OCI-LY3 (cell line): ENCODE measurements around the gene DDX42.

ENCODE experiments used
- H2AFZ ChIP-seq: fragments of 200-600, 300-600 bp; shearing (Covaris generic); 2 replicates; pipeline ENCODE4 v1.6.0; 2014; ENCODE audit warnings: antibody characterized with exemption, low read depth, low read length
- H3K27ac ChIP-seq: fragments of 200-600, 300-600 bp; sonication (generic); 2 replicates; pipeline ENCODE4 v1.5.1; 2014; ENCODE audit warnings: mild to moderate bottlenecking, low read length, moderate library complexity, mixed read lengths
- H3K27me3 ChIP-seq: fragments of 200-600, 300-600 bp; sonication (generic); 2 replicates; pipeline ENCODE4 v1.6.1; 2014; ENCODE audit warnings: low read depth, low read length, mixed read lengths
- H3K36me3 ChIP-seq: fragments of 200-600, 300-600 bp; sonication (generic); replicated peaks from 2 replicates; pipeline ENCODE3; 2014; ENCODE audit warnings: low read depth, low read length, mixed read lengths
- H3K4me1 ChIP-seq: fragments of 300-600, 200-600 bp; sonication (generic); 2 replicates; pipeline ENCODE4 v1.6.1; 2014; ENCODE audit warnings: low read length, mixed read lengths
- H3K4me2 ChIP-seq: fragments of 200-600, 300-600 bp; sonication (generic); 2 replicates; pipeline ENCODE4 v1.6.1; 2014; ENCODE audit warnings: low read length, mixed read lengths
- H3K4me3 ChIP-seq: fragments of 300-600, 200-600 bp; sonication (generic); 2 replicates; pipeline ENCODE4 v1.5.1; 2014; ENCODE audit warnings: antibody characterized with exemption, mild to moderate bottlenecking, low read length, moderate library complexity
- H3K79me2 ChIP-seq: fragments of 300-600, 200-600 bp; shearing (Covaris generic); 2 replicates; pipeline ENCODE4 v1.6.1; 2014; ENCODE audit warnings: mild to moderate bottlenecking, low read length, mixed read lengths
- H3K9ac ChIP-seq: fragments of 300-600, 200-600 bp; shearing (Covaris generic); 2 replicates; pipeline ENCODE4 v1.6.0; 2014; ENCODE audit warnings: mild to moderate bottlenecking, low read length, moderate library complexity
- H3K9me3 ChIP-seq: fragments of 200-600, 300-600 bp; shearing (Covaris generic); 2 replicates; pipeline ENCODE4 v1.6.1; 2014; ENCODE audit warnings: low read length, mixed read lengths; ENCODE audit not compliant: insufficient read depth
- H4K20me1 ChIP-seq: fragments of 200-600, 300-600 bp; sonication (generic); 2 replicates; pipeline ENCODE4 v1.6.1; 2016; ENCODE audit warnings: low read length, mixed read lengths; ENCODE audit not compliant: insufficient read depth
- EZH2phosphoT487 ChIP-seq: fragments of 200-600 bp; shearing (Covaris generic); IDR thresholded peaks from 2 replicates; pipeline ENCODE4 v1.6.1; 2018; ENCODE audit warnings: antibody characterized with exemption, mixed run types, low read depth
- TF ChIP-seq, protein P1 (sequence below): fragments of 200-600, 300-600 bp; sonication (generic); IDR thresholded peaks from 2 replicates; pipeline ENCODE4 v1.5.1; 2014; ENCODE audit warnings: antibody characterized with exemption, low read length, low read depth

The DDX42 gene

DNA sequence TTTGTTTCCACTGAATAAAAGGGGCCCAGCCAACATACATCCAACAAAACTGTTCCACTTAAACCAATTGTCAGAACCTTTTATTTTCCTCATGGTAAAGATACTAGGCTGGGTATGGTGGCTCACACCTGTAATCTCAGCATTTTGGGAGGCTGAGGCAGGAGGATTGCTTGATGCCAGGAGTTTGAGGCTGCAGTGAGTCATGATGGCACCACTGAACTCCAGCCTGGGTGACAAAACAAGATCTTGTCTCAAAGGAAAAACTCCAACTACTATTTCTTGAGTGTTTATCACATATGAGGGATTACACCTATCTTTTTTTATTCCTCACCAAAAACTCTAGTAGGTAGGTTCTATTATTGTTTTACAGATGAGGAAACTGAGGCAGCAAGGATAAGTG lies 48.6 kb downstream of the DDX42 start:
- peaks cover 14% of the 10 kb centered on the region for H3K4me1 ChIP-seq
- no peak overlapping the region for H3K27ac ChIP-seq
- no peak overlapping the region for H2AFZ ChIP-seq
- peaks cover 75% of the 10 kb centered on the region for H3K36me3 ChIP-seq
- no peaks in the 10 kb centered on the region for H3K27me3 ChIP-seq
- TF ChIP-seq, protein P1, sequence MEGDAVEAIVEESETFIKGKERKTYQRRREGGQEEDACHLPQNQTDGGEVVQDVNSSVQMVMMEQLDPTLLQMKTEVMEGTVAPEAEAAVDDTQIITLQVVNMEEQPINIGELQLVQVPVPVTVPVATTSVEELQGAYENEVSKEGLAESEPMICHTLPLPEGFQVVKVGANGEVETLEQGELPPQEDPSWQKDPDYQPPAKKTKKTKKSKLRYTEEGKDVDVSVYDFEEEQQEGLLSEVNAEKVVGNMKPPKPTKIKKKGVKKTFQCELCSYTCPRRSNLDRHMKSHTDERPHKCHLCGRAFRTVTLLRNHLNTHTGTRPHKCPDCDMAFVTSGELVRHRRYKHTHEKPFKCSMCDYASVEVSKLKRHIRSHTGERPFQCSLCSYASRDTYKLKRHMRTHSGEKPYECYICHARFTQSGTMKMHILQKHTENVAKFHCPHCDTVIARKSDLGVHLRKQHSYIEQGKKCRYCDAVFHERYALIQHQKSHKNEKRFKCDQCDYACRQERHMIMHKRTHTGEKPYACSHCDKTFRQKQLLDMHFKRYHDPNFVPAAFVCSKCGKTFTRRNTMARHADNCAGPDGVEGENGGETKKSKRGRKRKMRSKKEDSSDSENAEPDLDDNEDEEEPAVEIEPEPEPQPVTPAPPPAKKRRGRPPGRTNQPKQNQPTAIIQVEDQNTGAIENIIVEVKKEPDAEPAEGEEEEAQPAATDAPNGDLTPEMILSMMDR = no peak
- no peak for TF ChIP-seq EZH2phosphoT487
- no peak overlapping the region for H3K4me2 ChIP-seq
- no peaks in the 10 kb centered on the region for H3K9me3 ChIP-seq
- H3K79me2 ChIP-seq = peaks cover 25% of the 10 kb centered on the region
- H4K20me1 ChIP-seq = no peaks in the 10 kb centered on the region
- no peak overlapping the region for H3K4me3 ChIP-seq
- no peak overlapping the region for H3K9ac ChIP-seq

DNA sequence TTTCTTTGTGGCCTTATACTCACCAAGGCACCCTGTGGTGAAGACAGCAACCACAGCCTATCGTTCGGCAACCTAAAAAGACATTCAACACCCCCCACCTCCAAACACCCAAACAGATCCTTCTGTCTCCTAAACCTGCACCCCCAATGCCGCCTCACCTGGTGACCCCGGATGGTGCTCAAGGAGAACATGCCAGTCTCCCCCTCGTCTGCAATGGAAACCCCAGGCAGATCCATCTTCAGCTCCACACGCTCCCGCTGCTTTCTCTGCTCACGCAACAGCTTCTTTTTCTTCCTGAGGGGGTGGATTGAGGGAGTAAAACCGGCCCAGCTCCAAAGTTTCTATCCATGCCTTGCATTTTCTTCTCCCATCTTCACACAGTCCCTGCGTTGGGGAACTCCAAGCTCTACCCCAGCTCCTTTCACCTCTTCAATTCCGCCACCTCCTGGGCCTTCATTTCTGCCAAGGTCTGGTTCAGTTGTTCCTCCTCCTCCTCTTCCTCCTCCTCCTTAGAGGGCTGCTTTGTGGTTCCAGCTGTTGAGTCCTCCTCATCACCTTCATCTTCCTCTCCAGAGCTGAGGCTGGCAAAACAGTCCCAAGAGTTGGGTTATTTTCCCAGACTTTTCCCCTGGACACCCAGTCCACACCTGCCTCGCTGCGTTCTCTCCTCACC lies 49.8 kb downstream of the DDX42 start:
- peaks cover 23% of the 10 kb centered on the region for H3K4me1 ChIP-seq
- no peak for TF ChIP-seq EZH2phosphoT487
- no peak overlapping the region for H2AFZ ChIP-seq
- no peak overlapping the region for H3K9ac ChIP-seq
- H3K79me2 ChIP-seq = peaks cover 38% of the 10 kb centered on the region
- no peak overlapping the region for H3K4me3 ChIP-seq
- no peak overlapping the region for H3K27ac ChIP-seq
- no peaks in the 10 kb centered on the region for H3K27me3 ChIP-seq
- no peaks in the 10 kb centered on the region for H3K9me3 ChIP-seq
- H3K4me2 ChIP-seq = no peak overlapping the region
- peaks cover 66% of the 10 kb centered on the region for H3K36me3 ChIP-seq
- H4K20me1 ChIP-seq = no peaks in the 10 kb centered on the region

DNA sequence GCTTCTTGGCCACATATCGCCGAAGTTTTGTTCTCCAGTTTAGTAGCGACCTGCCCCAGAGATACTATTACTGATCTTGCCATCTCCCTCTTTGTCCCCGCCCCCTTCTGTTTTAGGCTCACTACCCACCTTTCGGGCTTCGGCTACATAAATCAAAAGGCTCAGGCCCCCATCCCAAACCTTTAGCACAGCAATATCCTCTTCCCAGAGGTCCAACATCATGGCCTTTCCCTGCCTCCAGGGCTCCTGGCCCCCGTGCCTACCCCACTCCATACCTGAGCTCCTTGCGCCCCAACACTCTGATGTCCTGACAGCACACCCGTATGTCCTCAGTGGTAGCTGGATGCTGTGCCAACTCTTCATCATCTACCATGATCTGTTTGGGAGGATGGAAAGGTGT lies 50.4 kb downstream of the DDX42 start:
- no peak overlapping the region for H3K4me3 ChIP-seq
- H3K9ac ChIP-seq = no peak overlapping the region
- H3K9me3 ChIP-seq = no peaks in the 10 kb centered on the region
- peaks cover 24% of the 10 kb centered on the region for H3K4me1 ChIP-seq
- H3K36me3 ChIP-seq = peaks cover 66% of the 10 kb centered on the region
- peaks cover 43% of the 10 kb centered on the region for H3K79me2 ChIP-seq
- no peak overlapping the region for H3K4me2 ChIP-seq
- no peaks in the 10 kb centered on the region for H4K20me1 ChIP-seq
- H3K27ac ChIP-seq = no peak overlapping the region
- TF ChIP-seq EZH2phosphoT487 = no peak
- TF ChIP-seq, protein P1 = no peak
- H3K27me3 ChIP-seq = no peaks in the 10 kb centered on the region
- no peak overlapping the region for H2AFZ ChIP-seq

DNA sequence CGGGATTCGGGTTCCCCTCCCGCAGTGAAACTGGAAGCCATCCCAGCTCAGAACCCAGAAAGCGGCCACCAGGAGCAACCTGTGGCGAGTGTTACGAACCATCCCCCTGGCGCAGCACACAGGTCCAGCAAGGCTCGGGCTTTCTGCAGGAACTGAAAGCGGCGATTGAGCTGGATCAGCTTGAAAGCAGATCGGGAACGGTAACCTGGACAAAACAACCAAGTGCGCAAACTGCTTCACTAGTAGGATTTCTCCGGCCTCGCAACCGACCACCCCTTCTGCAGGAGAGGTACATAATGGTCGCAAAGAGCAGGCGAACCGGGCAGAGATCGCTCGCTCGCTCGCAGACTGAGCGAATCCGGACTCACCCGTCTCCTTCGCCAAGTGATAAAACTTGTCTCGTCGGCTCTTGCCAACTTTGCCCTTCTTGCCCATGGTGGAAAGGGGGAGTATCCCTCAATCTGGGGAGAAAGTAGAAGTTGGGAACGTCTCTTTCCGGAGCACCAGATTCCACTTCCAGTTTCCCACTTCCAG lies 52.6 kb downstream of the DDX42 start:
- Histone ChIP-seq H3K9ac (peak overlapping the region; percentile 92), H3K27me3 (no peaks in the 10 kb centered on the region), H3K79me2 (peaks cover 47% of the 10 kb centered on the region), H3K9me3 (no peaks in the 10 kb centered on the region), H3K36me3 (peaks cover 70% of the 10 kb centered on the region), H3K4me3 (peak overlapping the region; percentile 83), H3K4me1 (peaks cover 24% of the 10 kb centered on the region), H2AFZ (peak overlapping the region; percentile 96), H3K4me2 (peak overlapping the region; percentile 95), H3K27ac (peak overlapping the region; percentile 80), H4K20me1 (no peaks in the 10 kb centered on the region)
- TF ChIP-seq, protein P1 = no peak
- no peak for TF ChIP-seq EZH2phosphoT487
